HG03280 (cell line): ENCODE measurements around the gene RGP1.

ENCODE experiments used
- ATAC-seq: cut with Tn5 transposase; IDR thresholded peaks from one replicate; pipeline ENCODE4 v1.9.1; 2021; ENCODE audit warnings: mild to moderate bottlenecking, moderate library complexity; ENCODE audit not compliant: unreplicated experiment

RGP1 gene

GRCh38 chr9:35801328-35802128 is 52.4 kb downstream of the RGP1 start:
- ATAC-seq = no peak

DNA sequence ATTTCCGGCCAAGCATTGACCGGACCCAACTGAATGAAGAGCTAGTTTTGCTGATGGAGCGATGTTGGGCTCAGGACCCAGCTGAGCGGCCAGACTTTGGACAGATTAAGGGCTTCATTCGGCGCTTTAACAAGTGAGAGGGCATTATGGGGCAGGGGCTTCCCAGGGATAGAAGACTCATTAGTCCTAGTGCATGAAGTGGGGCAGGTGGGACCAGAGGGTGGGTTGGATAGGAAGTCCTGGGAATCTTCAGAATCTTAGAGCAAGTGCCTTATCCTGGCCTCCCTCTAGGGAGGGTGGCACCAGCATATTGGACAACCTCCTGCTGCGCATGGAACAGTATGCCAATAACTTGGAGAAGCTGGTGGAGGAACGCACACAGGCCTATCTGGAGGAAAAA is 57.0 kb downstream of the RGP1 start:
- no peak for ATAC-seq
